Mucosa of rectum (tissue), 2 donors: ENCODE results near the gene AK4.
"Not testable (repeated sequence)": the region's sequence is repeated elsewhere in the genome, so short reads cannot be mapped to it uniquely, and the experiment has no call there.

Experiments
- H3K27ac ChIP-seq, 2 donors: one replicate each; pipeline ENCODE4 v1.7.0; 2013; ENCODE audit warnings: inconsistent platforms in 2 of 2, low read depth in 2 of 2, low read length in 2 of 2
- H3K27me3 ChIP-seq, 2 donors: one replicate each; pipeline ENCODE4 v1.7.0; 2013; ENCODE audit warnings: low read length in 2 of 2; ENCODE audit not compliant: control insufficient read depth in 2 of 2, insufficient read depth in 2 of 2
- H3K36me3 ChIP-seq, 2 donors: one replicate each; pipeline ENCODE4 v1.7.0; 2013; ENCODE audit warnings: low read length in 2 of 2; ENCODE audit not compliant: control insufficient read depth in 2 of 2, insufficient read depth in 2 of 2
- H3K4me1 ChIP-seq, 2 donors: one replicate each; pipeline ENCODE4 v1.7.0; 2013; ENCODE audit warnings: low read length in 2 of 2, mild to moderate bottlenecking in 1 of 2; ENCODE audit not compliant: control insufficient read depth in 2 of 2, insufficient read depth in 2 of 2
- H3K4me3 ChIP-seq, 2 donors: one replicate each; pipeline ENCODE4 v1.7.0; 2013; ENCODE audit warnings: low read length in 2 of 2
- H3K9ac ChIP-seq, 2 donors: one replicate each; pipeline ENCODE4 v1.7.0; 2013; ENCODE audit warnings: low read length in 2 of 2, low read depth in 1 of 2, mild to moderate bottlenecking in 1 of 2
- H3K9me3 ChIP-seq, 2 donors: one replicate each; pipeline ENCODE4 v1.7.0; 2013; ENCODE audit warnings: low read length in 2 of 2; ENCODE audit not compliant: control insufficient read depth in 2 of 2
- donor health status: healthy.
- donor health status: Normal muscosa, but diverticular disease.

The AK4 gene

DNA sequence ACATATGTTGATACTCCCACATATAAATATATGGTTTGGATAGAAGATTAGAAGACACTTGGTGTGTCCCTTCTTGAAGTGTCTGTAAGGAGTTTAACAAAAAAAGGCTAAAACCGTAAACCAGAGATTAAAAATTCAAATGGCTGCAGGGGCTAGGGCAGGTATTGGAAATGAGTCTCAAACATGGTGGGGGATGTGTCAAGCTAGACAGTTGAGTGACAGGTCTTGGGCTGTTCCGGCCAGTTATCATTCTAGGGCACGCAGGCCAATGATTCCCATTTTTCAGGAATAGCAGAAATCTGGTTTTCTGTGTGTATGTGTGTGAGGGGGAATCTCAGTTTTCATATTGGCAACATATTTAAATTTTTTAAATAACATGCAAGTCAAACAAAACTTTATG lies 77.2 kb downstream of the AK4 start:
- Histone ChIP-seq H3K9ac (no peak overlapping the region), H3K27ac (no peak overlapping the region), H3K27me3 (no peaks in the 10 kb centered on the region), H3K9me3 (no peaks in the 10 kb centered on the region), H3K4me3 (no peak overlapping the region), H3K4me1 (no peaks in the 10 kb centered on the region), H3K36me3 (no peaks in the 10 kb centered on the region)

GRCh38 chr1:65229201-65229600 lies 81.2 kb downstream of the AK4 start:
- H3K4me3 ChIP-seq: no peak overlapping the region
- no peaks in the 10 kb centered on the region for H3K9me3 ChIP-seq
- no peak overlapping the region for H3K9ac ChIP-seq
- H3K36me3 ChIP-seq: no peaks in the 10 kb centered on the region
- H3K27me3 ChIP-seq: no peaks in the 10 kb centered on the region
- no peak overlapping the region for H3K27ac ChIP-seq
- no peaks in the 10 kb centered on the region for H3K4me1 ChIP-seq

DNA sequence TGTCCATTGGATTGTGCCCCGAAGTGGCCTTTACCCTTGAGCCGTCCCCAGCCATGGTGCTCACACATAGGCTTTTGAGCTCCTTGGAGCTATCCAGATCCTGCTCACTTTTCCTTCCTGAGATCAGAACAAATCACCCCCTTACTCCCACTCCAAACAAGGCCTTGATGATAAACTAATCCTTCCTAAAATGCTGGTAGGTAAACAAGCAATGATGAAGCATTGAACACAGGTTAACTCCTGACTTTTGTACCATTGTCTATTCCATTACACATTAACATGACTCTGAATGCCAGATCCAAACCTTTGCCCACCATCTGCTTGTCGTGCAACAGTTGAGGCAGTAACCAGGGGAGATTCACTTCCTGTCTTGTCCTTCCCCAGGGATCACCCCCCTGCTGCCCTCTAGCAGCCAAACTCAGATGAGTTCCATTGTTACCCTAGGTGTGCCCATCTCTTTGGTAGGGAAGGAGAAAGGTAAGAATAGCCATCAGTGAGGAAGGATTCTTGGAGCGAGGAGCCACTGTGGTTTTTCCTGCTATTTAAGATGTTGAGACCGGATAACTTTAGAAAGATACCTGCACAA lies 81.8 kb downstream of the AK4 start:
- Histone ChIP-seq H3K27ac (no peak overlapping the region), H3K9me3 (no peaks in the 10 kb centered on the region), H3K9ac (no peak overlapping the region), H3K36me3 (no peaks in the 10 kb centered on the region), H3K4me3 (no peak overlapping the region), H3K4me1 (no peaks in the 10 kb centered on the region), H3K27me3 (no peaks in the 10 kb centered on the region)

- H3K27ac ChIP-seq: no peak overlapping the region
- no peaks in the 10 kb centered on the region for H3K27me3 ChIP-seq
- H3K9me3 ChIP-seq: no peaks in the 10 kb centered on the region
- H3K4me3 ChIP-seq: no peak overlapping the region
- H3K4me1 ChIP-seq: no peaks in the 10 kb centered on the region
- H3K36me3 ChIP-seq: no peaks in the 10 kb centered on the region
- no peak overlapping the region for H3K9ac ChIP-seq
Observed at GRCh38 chr1:65230731-65231481, 82.9 kb downstream of the AK4 start.

DNA sequence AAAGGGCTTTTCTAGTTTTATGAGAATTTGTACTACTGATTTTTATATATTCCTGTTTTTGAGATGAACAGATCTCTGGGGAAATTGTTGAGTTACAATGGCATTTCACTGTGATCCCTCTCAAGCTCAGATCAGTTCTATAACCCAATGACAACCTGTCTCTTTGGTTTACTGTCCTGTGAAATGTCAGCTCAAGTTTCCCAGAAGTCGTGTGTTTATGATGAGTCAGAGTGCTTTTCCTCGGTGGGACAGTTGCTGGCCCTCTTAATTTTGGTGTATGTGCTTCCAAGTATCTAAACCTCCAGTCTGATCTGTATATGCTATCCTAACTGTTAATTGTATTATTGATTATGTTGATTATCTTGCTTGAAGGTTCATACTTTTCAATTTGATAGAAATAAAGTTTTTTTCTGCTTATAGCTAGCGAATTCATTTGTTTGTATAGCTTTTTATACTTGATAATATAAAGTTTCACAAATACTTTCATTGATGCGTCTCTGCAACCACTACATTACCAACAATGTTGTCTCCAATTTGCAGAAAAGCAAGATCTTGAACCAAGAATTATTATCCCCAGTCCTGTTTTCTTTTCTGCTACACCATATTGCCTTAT lies 83.8 kb downstream of the AK4 start:
- Histone ChIP-seq H3K27me3 (no peaks in the 10 kb centered on the region), H3K27ac (no peak overlapping the region), H3K36me3 (no peaks in the 10 kb centered on the region), H3K4me3 (no peak overlapping the region), H3K9me3 (no peaks in the 10 kb centered on the region), H3K9ac (no peak overlapping the region), H3K4me1 (no peaks in the 10 kb centered on the region)

DNA sequence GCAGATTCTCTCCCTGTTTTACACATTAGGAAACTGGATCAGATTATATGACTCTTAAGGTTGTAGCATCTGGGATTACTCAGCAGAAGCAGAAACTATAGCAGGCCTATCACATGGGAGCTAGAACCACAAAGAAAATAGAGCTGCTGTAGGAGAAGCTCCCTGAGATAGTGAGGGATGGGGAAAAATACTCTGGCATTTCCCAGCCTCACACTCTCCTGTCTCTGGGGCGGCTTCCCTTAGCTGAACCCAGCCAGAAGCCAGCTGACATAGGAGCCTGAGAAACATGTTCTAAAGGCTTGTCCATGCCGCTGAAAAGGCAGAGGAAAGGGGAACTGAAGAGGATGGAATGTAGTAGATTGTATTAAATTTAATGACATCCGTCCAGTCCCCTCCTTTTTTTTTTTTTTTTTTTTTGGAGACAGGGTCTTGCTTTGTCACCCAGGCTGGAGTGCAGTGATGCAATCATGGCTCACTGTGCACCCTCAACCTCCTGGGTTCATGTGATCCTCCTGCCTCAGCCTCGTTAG lies 84.5 kb downstream of the AK4 start:
- no peak overlapping the region for H3K4me3 ChIP-seq
- no peak overlapping the region for H3K9ac ChIP-seq
- no peak overlapping the region for H3K27ac ChIP-seq
- H3K4me1 ChIP-seq: no peaks in the 10 kb centered on the region
- H3K36me3 ChIP-seq: no peaks in the 10 kb centered on the region
- no peaks in the 10 kb centered on the region for H3K9me3 ChIP-seq
- no peaks in the 10 kb centered on the region for H3K27me3 ChIP-seq

GRCh38 chr1:65233782-65234181 lies 85.8 kb downstream of the AK4 start:
- Histone ChIP-seq H3K4me1 (no peaks in the 10 kb centered on the region), H3K36me3 (no peaks in the 10 kb centered on the region), H3K27ac (no peak overlapping the region), H3K27me3 (no peaks in the 10 kb centered on the region), H3K9me3 (no peaks in the 10 kb centered on the region), H3K9ac (no peak overlapping the region), H3K4me3 (no peak overlapping the region)

DNA sequence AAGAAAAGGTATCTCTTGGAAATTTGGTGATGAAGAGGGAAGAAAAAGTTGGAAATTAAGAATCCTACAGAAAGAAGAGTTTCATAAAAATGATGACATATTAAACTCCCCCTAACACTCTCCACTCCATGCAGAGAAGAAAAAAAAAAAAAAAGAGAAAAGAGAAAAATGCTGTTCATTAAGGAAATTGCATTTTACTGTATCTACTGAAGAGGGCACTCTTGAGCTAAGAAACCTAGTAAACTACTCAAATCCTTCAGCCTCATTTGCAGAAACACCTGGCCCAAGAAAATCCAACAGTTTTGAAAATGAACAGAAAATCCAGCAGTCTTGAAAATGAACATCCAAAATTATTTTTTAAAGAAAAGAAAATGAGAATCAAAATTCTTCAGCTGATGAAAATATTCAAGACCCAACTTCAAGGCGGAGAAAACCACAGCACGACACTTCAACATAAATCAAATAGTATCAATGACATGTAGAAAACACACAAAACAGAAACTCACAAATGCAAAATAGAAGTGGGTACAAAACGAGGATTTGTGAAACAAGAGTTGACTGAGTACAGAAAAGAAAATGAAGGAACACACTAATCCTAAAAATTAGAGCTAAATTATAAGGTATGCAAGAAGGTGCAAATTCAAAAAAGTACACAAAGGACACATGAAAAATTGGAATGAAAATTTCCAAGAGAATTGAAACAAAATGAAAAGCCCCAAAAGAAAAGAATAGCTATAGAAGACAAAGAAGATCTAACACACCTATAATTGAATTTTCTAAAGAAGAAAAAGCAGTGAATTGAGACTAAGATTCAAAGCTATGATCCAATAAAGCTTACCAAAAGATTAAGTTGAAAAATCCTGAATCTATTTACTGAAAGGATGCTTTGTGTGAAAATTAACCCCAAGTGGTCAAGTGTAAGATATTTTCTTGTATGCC lies 88.1 kb downstream of the AK4 start:
- Histone ChIP-seq H3K9me3 (no peaks in the 10 kb centered on the region), H3K9ac (no peak overlapping the region), H3K36me3 (no peaks in the 10 kb centered on the region), H3K27ac (no peak overlapping the region), H3K27me3 (no peaks in the 10 kb centered on the region), H3K4me1 (no peaks in the 10 kb centered on the region), H3K4me3 (no peak overlapping the region)

DNA sequence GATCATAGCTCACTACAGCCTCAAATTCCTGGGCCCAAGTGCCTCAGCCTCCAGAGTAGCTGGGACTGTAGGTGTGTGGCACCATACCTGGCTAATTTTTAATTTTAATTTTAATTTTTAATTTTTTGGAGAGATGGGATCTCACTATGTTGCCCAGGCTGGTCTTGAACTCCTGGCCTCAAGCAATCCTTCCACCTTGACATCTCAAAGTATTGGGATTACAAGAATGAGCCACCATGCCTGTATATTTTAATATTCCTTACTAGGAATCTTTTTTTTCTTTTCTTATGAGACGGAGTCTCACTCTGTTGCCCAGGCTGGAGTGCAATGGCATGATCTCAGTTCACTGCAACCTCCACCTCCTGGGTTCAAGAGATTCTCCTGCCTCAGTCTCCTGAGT lies 89.1 kb downstream of the AK4 start:
- H3K9me3 ChIP-seq, H3K4me1 ChIP-seq, H3K9ac ChIP-seq, H3K36me3 ChIP-seq, H3K4me3 ChIP-seq, H3K27ac ChIP-seq, H3K27me3 ChIP-seq: not testable (repeated sequence)
